PC-9 (cell line): ENCODE measurements around the gene RHAG. TPM values are rescaled to one million over a fixed set of nuclear protein-coding genes. Genes with fewer than 3 reads are reported as not detected.

ENCODE experiments used
- BruUV-seq: library from RNA; stranded (reverse); fragments of 400-500 nt; replicated peaks from 2 replicates; lab custom pipeline; 2021; lab: Mats Ljungman, UMichigan
- CTCF ChIA-PET: fragments of 300-600 bp; sonication (Branson Sonifier 250); formaldehyde crosslinking; loops from one replicate; lab custom pipeline; 2022; ENCODE audit warnings: antibody characterized with exemption; lab: Charles Lee
- POLR2A ChIA-PET: fragments of 300-600 bp; sonication (Branson Sonifier 250); formaldehyde crosslinking; loops from one replicate; lab custom pipeline; 2022; ENCODE audit warnings: antibody characterized with exemption; ENCODE audit not compliant: unreplicated experiment; lab: Charles Lee
- DNase-seq, 2 experiments: peaks; one replicate each; pipeline versions ENCODE4 v3.0.0 to v3.0.0-alpha.2; 2015 to 2022; ENCODE audit warnings: mixed read lengths in 1 of 2
- H2AFZ ChIP-seq: fragments of 200-600 bp; sonication (generic); 2 replicates; pipeline ENCODE4 v1.8.1; 2017; ENCODE audit warnings: antibody characterized with exemption
- H3F3A ChIP-seq: fragments of 200-600 bp; sonication (generic); 2 replicates; pipeline ENCODE4 v1.8.1; 2017; ENCODE audit warnings: antibody characterized with exemption, mild to moderate bottlenecking, low read depth; ENCODE audit not compliant: insufficient read depth
- H3K27ac ChIP-seq: fragments of 200-600 bp; sonication (generic); 2 replicates; pipeline ENCODE4 v1.6.1; 2016; ENCODE audit warnings: mixed run types
- H3K27me3 ChIP-seq: fragments of 200-600 bp; sonication (generic); 2 replicates; pipeline ENCODE4 v1.6.1; 2016; ENCODE audit warnings: low read depth, mixed run types; ENCODE audit not compliant: insufficient read depth
- H3K36me3 ChIP-seq: fragments of 200-600 bp; sonication (generic); 2 replicates; pipeline ENCODE4 v1.6.1; 2016; ENCODE audit warnings: low read depth, mixed run types
- H3K4me1 ChIP-seq: fragments of 200-600 bp; sonication (generic); replicated peaks from 2 replicates; pipeline ENCODE4 v1.6.1; 2016; ENCODE audit warnings: mixed run types; ENCODE audit not compliant: insufficient read depth
- H3K4me2 ChIP-seq: fragments of 200-600 bp; sonication (generic); 2 replicates; pipeline ENCODE4 v1.6.1; 2017; ENCODE audit warnings: mixed run types
- H3K4me3 ChIP-seq: fragments of 200-600 bp; sonication (generic); 2 replicates; pipeline ENCODE4 v1.6.1; 2016; ENCODE audit warnings: mixed run types
- H3K79me2 ChIP-seq: fragments of 200-600 bp; sonication (generic); 2 replicates; pipeline ENCODE4 v1.6.1; 2017; ENCODE audit warnings: low read depth, mixed run types
- H3K9me2 ChIP-seq: fragments of 200-600 bp; sonication (generic); 2 replicates; pipeline ENCODE4 v1.8.1; 2017; ENCODE audit warnings: mild to moderate bottlenecking; ENCODE audit not compliant: insufficient read depth
- H3K9me3 ChIP-seq: fragments of 200-600 bp; sonication (generic); 2 replicates; pipeline ENCODE4 v1.8.1; 2016; ENCODE audit warnings: low read depth; ENCODE audit not compliant: insufficient read depth
- H4K20me1 ChIP-seq: fragments of 200-600 bp; sonication (generic); 2 replicates; pipeline ENCODE4 v1.8.1; 2017; ENCODE audit not compliant: insufficient read depth
- CTCF ChIP-seq: fragments of 200-600 bp; sonication (generic); conservative IDR thresholded peaks from 2 replicates; pipeline ENCODE4 v1.6.1; 2017; ENCODE audit warnings: mixed run types, antibody characterized with exemption, mild to moderate bottlenecking, moderate library complexity
- EZH2 ChIP-seq: fragments of 200-600 bp; sonication (generic); IDR thresholded peaks from 2 replicates; pipeline ENCODE4 v1.8.0; 2017; ENCODE audit warnings: antibody characterized with exemption, low read depth
- intact Hi-C: fragments of 100-400 bp; cut with micrococcal nuclease; formaldehyde crosslinking; loops from one replicate; pipeline ENCODE4 v1.10.0; 2022; ENCODE audit not compliant: unreplicated experiment
- total RNA-seq: library from RNA; stranded (reverse); gene quantifications from 2 replicates; pipeline ENCODE4 v1.2.3, GENCODE V29; 2021

RHAG gene
- total RNA-seq, 1 experiment from 2014 or later: not detected

GRCh38 chr6:49635978-49636712 is 494 bp downstream of the RHAG start:
- no peaks in the 10 kb centered on the region for H3K4me1 ChIP-seq
- no peaks in the 10 kb centered on the region for H3K9me2 ChIP-seq
- no peaks in the 10 kb centered on the region for H4K20me1 ChIP-seq
- H3K79me2 ChIP-seq: no peaks in the 10 kb centered on the region
- no TSS peak for BruUV-seq
- no peaks in the 10 kb centered on the region for H3K9me3 ChIP-seq
- no peaks in the 10 kb centered on the region for H3K27me3 ChIP-seq
- CTCF ChIA-PET: no interaction called here
- H3K36me3 ChIP-seq: no peaks in the 10 kb centered on the region
- intact Hi-C loops: no loop called here
- TF ChIP-seq EZH2 (no peak), CTCF (no peak)
- no peak overlapping the region for H3K4me2 ChIP-seq
- DNase-seq: no peak
- no peaks in the 10 kb centered on the region for H3F3A ChIP-seq
- no peak overlapping the region for H3K4me3 ChIP-seq
- POLR2A ChIA-PET: no interaction called here
- H3K27ac ChIP-seq: no peak overlapping the region
- no peak overlapping the region for H2AFZ ChIP-seq

- CTCF ChIA-PET: no interaction called here
- Histone ChIP-seq H3K36me3 (no peaks in the 10 kb centered on the region), H4K20me1 (no peaks in the 10 kb centered on the region), H3K4me2 (no peak overlapping the region), H3K27me3 (no peaks in the 10 kb centered on the region), H3K9me2 (no peaks in the 10 kb centered on the region), H3K79me2 (no peaks in the 10 kb centered on the region), H3K27ac (no peak overlapping the region), H3K4me3 (no peak overlapping the region), H3K9me3 (no peaks in the 10 kb centered on the region), H3F3A (no peaks in the 10 kb centered on the region), H3K4me1 (no peaks in the 10 kb centered on the region), H2AFZ (no peak overlapping the region)
- no TSS peak for BruUV-seq
- POLR2A ChIA-PET: no interaction called here
- intact Hi-C loops: no loop called here
- no peak for DNase-seq
- TF ChIP-seq CTCF (no peak), EZH2 (no peak)
Observed at GRCh38 chr6:49635480-49635879, 1.2 kb downstream of the RHAG start.

- no peak for DNase-seq
- Histone ChIP-seq H3K4me1 (no peaks in the 10 kb centered on the region), H2AFZ (no peak overlapping the region), H3K4me3 (no peak overlapping the region), H3K27me3 (no peaks in the 10 kb centered on the region), H3K27ac (no peak overlapping the region), H4K20me1 (no peaks in the 10 kb centered on the region), H3K4me2 (no peak overlapping the region), H3K79me2 (no peaks in the 10 kb centered on the region), H3K9me2 (no peaks in the 10 kb centered on the region), H3F3A (no peaks in the 10 kb centered on the region), H3K9me3 (no peaks in the 10 kb centered on the region), H3K36me3 (no peaks in the 10 kb centered on the region)
- ChIA-PET POLR2A (no interaction called here), CTCF (no interaction called here)
- no peak for TF ChIP-seq EZH2
- no peak for TF ChIP-seq CTCF
- intact Hi-C loops: no loop called here
- no TSS peak for BruUV-seq
Observed at GRCh38 chr6:49634836-49635218, 1.8 kb downstream of the RHAG start.
